H1 (cell line): ENCODE measurements around the gene CARD14. TPM values are rescaled to one million over a fixed set of nuclear protein-coding genes. Genes with fewer than 3 reads are reported as not detected.
A peak's percentile ranks its signal among the peaks of the same experiment; 100 is the strongest.

Source experiments
- CTCF ChIA-PET: fragments of 300-600 bp; sonication (Branson Sonifier 250); formaldehyde crosslinking; loops from one replicate; lab custom pipeline; 2021; ENCODE audit not compliant: partially characterized antibody; lab: Charles Lee
- POLR2A ChIA-PET: fragments of 300-600 bp; sonication (Branson Sonifier 250); formaldehyde crosslinking; loops from one replicate; lab custom pipeline; 2021; ENCODE audit warnings: inconsistent platforms; ENCODE audit not compliant: partially characterized antibody; lab: Charles Lee
- DNase-seq, 2 experiments: peaks; one replicate each; pipeline versions ENCODE4 v3.0.0 to v3.0.0-alpha.2; 2010 to 2022; ENCODE audit warnings: low spot score in 2 of 2, low read depth in 1 of 2, mixed read lengths in 1 of 2
- FAIRE-seq: peaks from 2 replicates; lab custom pipeline; 2011; peaks lifted over from hg19 to GRCh38; lab: Jason Lieb, UNC
- H2AFZ ChIP-seq: 2 replicates; pipeline ENCODE4 v1.8.1; 2012; ENCODE audit warnings: low read length, inconsistent platforms
- H2AK5ac ChIP-seq: 2 replicates; pipeline ENCODE4 v1.6.1; 2013; ENCODE audit warnings: low read depth, low read length
- H2BK120ac ChIP-seq: replicated peaks from 2 replicates; pipeline ENCODE3; 2013; ENCODE audit warnings: low read depth, low read length, inconsistent platforms
- H2BK12ac ChIP-seq: 2 replicates; pipeline ENCODE4 v1.6.1; 2013; ENCODE audit warnings: low read depth, low read length
- H2BK15ac ChIP-seq: 2 replicates; pipeline ENCODE4 v1.6.1; 2013; ENCODE audit warnings: low read length
- H2BK20ac ChIP-seq: 2 replicates; pipeline ENCODE4 v1.6.1; 2013; ENCODE audit warnings: low read length
- H2BK5ac ChIP-seq: 2 replicates; pipeline ENCODE4 v1.6.1; 2013; ENCODE audit warnings: low read depth, low read length
- H3K14ac ChIP-seq: 2 replicates; pipeline ENCODE4 v1.6.1; 2013; ENCODE audit warnings: inconsistent platforms; ENCODE audit not compliant: insufficient read length
- H3K18ac ChIP-seq: 2 replicates; pipeline ENCODE4 v1.6.1; 2013; ENCODE audit warnings: low read length; ENCODE audit errors: extremely low read depth
- H3K23ac ChIP-seq: 2 replicates; pipeline ENCODE4 v1.6.1; 2013; ENCODE audit warnings: inconsistent platforms; ENCODE audit not compliant: insufficient read length
- H3K23me2 ChIP-seq: 2 replicates; pipeline ENCODE4 v1.6.1; 2013; ENCODE audit warnings: low read depth, low read length
- H3K27ac ChIP-seq: 2 replicates; pipeline ENCODE4 v1.6.1; 2011; ENCODE audit warnings: low read depth, low read length, inconsistent platforms
- H3K27me3 ChIP-seq, 4 experiments: replicated peaks in 1 of 4; 1 replicate in 1 of 4; 2 replicates in 3 of 4; pipeline versions ENCODE4 v1.6.1 to v1.8.1; 2011 to 2013; ENCODE audit warnings: low read length in 3 of 4, mild to moderate bottlenecking in 3 of 4, inconsistent platforms in 2 of 4, mixed read lengths in 2 of 4, moderate library complexity in 1 of 4; ENCODE audit not compliant: control insufficient read depth in 3 of 4, insufficient read depth in 3 of 4; ENCODE audit errors: extremely low read depth in 1 of 4
- H3K36me3 ChIP-seq, 4 experiments: 2 replicates each; pipeline versions ENCODE4 v1.6.1 to v1.8.1; 2011 to 2013; ENCODE audit warnings: mild to moderate bottlenecking in 4 of 4, low read length in 3 of 4, moderate library complexity in 2 of 4, control low read depth in 1 of 4, inconsistent platforms in 1 of 4; ENCODE audit not compliant: insufficient read depth in 4 of 4, control insufficient read depth in 2 of 4
- H3K4ac ChIP-seq: replicated peaks from 2 replicates; pipeline ENCODE3; 2013; ENCODE audit warnings: low read length, low read depth, mixed read lengths, inconsistent platforms; ENCODE audit not compliant: insufficient read length
- H3K4me1 ChIP-seq, 4 experiments: replicated peaks in 1 of 4; 1 replicate in 1 of 4; 2 replicates in 3 of 4; pipeline versions ENCODE4 v1.6.1 to v1.8.1; 2011 to 2013; ENCODE audit warnings: low read length in 3 of 4, inconsistent platforms in 2 of 4, mixed read lengths in 1 of 4; ENCODE audit not compliant: insufficient read depth in 4 of 4, control insufficient read depth in 3 of 4
- H3K4me2 ChIP-seq, 2 experiments: 2 replicates each; pipeline versions ENCODE4 v1.6.1 to v1.8.1; 2011 to 2013; ENCODE audit warnings: low read depth in 2 of 2, low read length in 2 of 2, control low read depth in 1 of 2, inconsistent platforms in 1 of 2, mild to moderate bottlenecking in 1 of 2; ENCODE audit not compliant: insufficient read depth in 1 of 2
- H3K4me3 ChIP-seq, 4 experiments: fragments of 200-600, 300-600 bp in 1 of 4; sonication (generic), shearing (Covaris generic), sonication (Bioruptor Twin) in 1 of 4; 2 replicates each; pipeline versions ENCODE4 v1.5.1 to v1.8.1; 2011 to 2016; ENCODE audit warnings: low read length in 4 of 4, low read depth in 3 of 4, control low read depth in 2 of 4, inconsistent platforms in 2 of 4, mild to moderate bottlenecking in 2 of 4, mixed read lengths in 1 of 4, moderate library complexity in 1 of 4; ENCODE audit not compliant: insufficient read depth in 2 of 4; ENCODE audit errors: extremely low read depth in 1 of 4
- H3K56ac ChIP-seq: replicated peaks from 2 replicates; pipeline ENCODE3; 2013; ENCODE audit warnings: low read depth, mild to moderate bottlenecking, mixed read lengths, low read length, inconsistent platforms; ENCODE audit not compliant: insufficient read length
- H3K79me1 ChIP-seq: 2 replicates; pipeline ENCODE4 v1.6.1; 2013; ENCODE audit warnings: low read depth, low read length, control low read depth
- H3K79me2 ChIP-seq, 2 experiments: 2 replicates each; pipeline versions ENCODE4 v1.6.1 to v1.8.1; 2012 to 2013; ENCODE audit warnings: low read length in 2 of 2, mild to moderate bottlenecking in 2 of 2, inconsistent platforms in 1 of 2; ENCODE audit not compliant: insufficient read depth in 2 of 2, control insufficient read depth in 1 of 2
- H3K9ac ChIP-seq, 4 experiments: replicated peaks in 1 of 4; 1 replicate in 1 of 4; 2 replicates in 3 of 4; pipeline versions ENCODE4 v1.6.1 to v1.8.1; 2011 to 2013; ENCODE audit warnings: low read depth in 3 of 4, low read length in 3 of 4, control low read depth in 2 of 4, mild to moderate bottlenecking in 2 of 4, moderate library complexity in 2 of 4, inconsistent platforms in 1 of 4; ENCODE audit errors: extremely low read depth in 1 of 4
- H3K9me3 ChIP-seq, 2 experiments: 2 replicates each; pipeline versions ENCODE4 v1.6.1 to v1.8.1; 2012 to 2013; ENCODE audit warnings: mild to moderate bottlenecking in 2 of 2, moderate library complexity in 2 of 2, control low read depth in 1 of 2, inconsistent platforms in 1 of 2, low read depth in 1 of 2, low read length in 1 of 2, mixed read lengths in 1 of 2; ENCODE audit not compliant: insufficient read depth in 2 of 2
- H4K20me1 ChIP-seq, 2 experiments: replicated peaks in 1 of 2; 2 replicates each; pipeline versions ENCODE3 to v1.8.1; 2011 to 2013; ENCODE audit warnings: inconsistent platforms in 2 of 2, low read length in 2 of 2, mild to moderate bottlenecking in 1 of 2; ENCODE audit not compliant: insufficient read depth in 2 of 2, control insufficient read depth in 1 of 2
- H4K5ac ChIP-seq: 2 replicates; pipeline ENCODE4 v1.6.1; 2013; ENCODE audit warnings: low read length, low read depth, mixed read lengths, inconsistent platforms; ENCODE audit not compliant: insufficient read length
- H4K8ac ChIP-seq: 2 replicates; pipeline ENCODE4 v1.8.0; 2013; ENCODE audit warnings: mild to moderate bottlenecking, moderate library complexity, low read length, inconsistent platforms; ENCODE audit not compliant: insufficient read depth; ENCODE audit errors: extremely low read depth
- H4K91ac ChIP-seq: replicated peaks from 2 replicates; pipeline ENCODE3; 2013; ENCODE audit warnings: low read length, mixed read lengths, inconsistent platforms; ENCODE audit not compliant: insufficient read length
- ATF3 ChIP-seq: IDR thresholded peaks from 2 replicates; pipeline ENCODE4 v1.6.1; 2011; ENCODE audit warnings: low read depth, mild to moderate bottlenecking, low read length; ENCODE audit not compliant: insufficient read depth
- BCL11A ChIP-seq, 2 experiments: IDR thresholded peaks; one replicate each; pipeline ENCODE4 v1.6.1; 2011; ENCODE audit warnings: low read depth in 2 of 2, low read length in 2 of 2, mild to moderate bottlenecking in 2 of 2
- RXRA ChIP-seq: IDR thresholded peaks from 2 replicates; pipeline ENCODE4 v1.6.1; 2011; ENCODE audit warnings: low read depth, mild to moderate bottlenecking, low read length, moderate library complexity; ENCODE audit not compliant: insufficient read depth
- USF2 ChIP-seq: IDR thresholded peaks from 2 replicates; pipeline ENCODE4 v1.6.1; 2011; ENCODE audit warnings: low read length, improper control_type of control experiment
- WGBS, 2 experiments: shearing (Covaris generic) in 1 of 2; methylation state at CpG; one replicate each; pipeline versions ENCODE4 v1.1.6 to v1.1.7; 2013 to 2015; ENCODE audit warnings: low lambda C conversion rate in 2 of 2, mixed read lengths in 2 of 2, inconsistent platforms in 1 of 2, low coverage in 1 of 2, missing lambda C conversion rate in 1 of 2; ENCODE audit not compliant: insufficient replicate concordance in 2 of 2, insufficient coverage in 1 of 2, insufficient read length in 1 of 2; ENCODE audit errors: extremely low coverage in 1 of 2, missing lambda C conversion rate in 1 of 2; 5-methylcytosine and 5-hydroxymethylcytosine counted together
- polyA plus RNA-seq, 7 experiments: library from polyadenylated mRNA; depleted of rRNA in 3 of 7; stranded (reverse) in 5 of 7; unstranded in 2 of 7; fragments of >200 nt in 5 of 7; fragments of 200-250 nt in 2 of 7; gene quantifications; 1 replicate in 5 of 7; 2 replicates in 1 of 7; 4 replicates in 1 of 7; pipeline versions ENCODE4 v1.2.1 to v1.2.3, GENCODE V29; 2011 to 2013; ENCODE audit warnings: missing spikeins in 2 of 7, mixed read lengths in 2 of 7
- total RNA-seq: library from RNA; stranded (reverse); fragmentation: NEBNext Ultra II Directional; extraction: Animal tissue kit (Norgen Biotek cat#: 25700); gene quantifications from 2 replicates; pipeline ENCODE4 v1.2.1, GENCODE V29; 2021

CARD14 gene
- total and polyA plus RNA-seq, 2 of the 8 experiments (the other 6 are each of a cell fraction or from before 2014, with no cell fraction given), result 0.08 TPM; not detected in 1

GRCh38 chr17:80248894-80249710, 79.3 kb downstream of the CARD14 start:
- Histone ChIP-seq H2BK12ac (no peak overlapping the region), H3K27ac (no peak overlapping the region), H2AK5ac (no peak overlapping the region), H2AFZ (no peak overlapping the region), H3K4me2 (no peak overlapping the region), H3K4ac (no peak overlapping the region), H2BK5ac (peak overlapping the region; percentile 21), H3K23me2 (no peaks in the 10 kb centered on the region), H4K91ac (no peak overlapping the region), H3K56ac (no peak overlapping the region), H3K23ac (no peak overlapping the region), H3K79me2 (no peaks in the 10 kb centered on the region), H2BK15ac (no peak overlapping the region), H3K4me3 (no peak overlapping the region), H3K14ac (no peak overlapping the region), H2BK120ac (no peak overlapping the region), H2BK20ac (no peak overlapping the region), H3K79me1 (no peaks in the 10 kb centered on the region), H3K9ac (no peak overlapping the region), H4K20me1 (peaks cover 0 to 3% of the 10 kb centered on the region in 2 experiments), H3K4me1 (peaks cover 0 to 5% (median 0%) of the 10 kb centered on the region in 4 experiments; a peak in 1 of 7 replicates), H4K5ac (no peak overlapping the region), H3K9me3 (no peaks in the 10 kb centered on the region; a peak in 1 of 4 replicates), H3K27me3 (no peaks in the 10 kb centered on the region), H4K8ac (no peak overlapping the region), H3K36me3 (peaks cover 0 to 8% (median 2%) of the 10 kb centered on the region in 4 experiments; a peak in 3 of 8 replicates), H3K18ac (no peak overlapping the region)
- FAIRE-seq (no peak), DNase-seq (no peak)
- TF ChIP-seq ATF3 (no peak), RXRA (no peak), BCL11A (IDR thresholded peaks at IDR 0.05; ENCODE audit: low read depth in 2 of 2, low read length in 2 of 2) (no peak), USF2 (no peak)
- WGBS, 2 experiments, result 90% methylated on average over 26 of the region's 26 CpGs; no CpG with 5 or more reads in 1 of the 2 experiments
- POLR2A ChIA-PET, result interaction anchor here (1.6 kb wide), 1 partner anchor 21 kb away, joined by 5 read pairs; no protein-coding TSS in a partner anchor
- CTCF ChIA-PET, result interaction anchor here (0.6 to 2.4 kb wide), 5 partner anchors 19 to 241 kb away, joined by 3 to 10 read pairs (median 3); no protein-coding TSS in a partner anchor
